Suprapubic skin (tissue), 4 donors: ENCODE data around the gene CLEC16A. TPM values are rescaled to one million over a fixed set of nuclear protein-coding genes. Genes with fewer than 3 reads are reported as not detected.

ENCODE experiments used
- DNase-seq, 2 donors: peaks; one replicate each; pipeline ENCODE4 v3.0.0-alpha.2; 2019; ENCODE audit warnings: low spot score in 2 of 2
- H3K27ac ChIP-seq: fragments of 200-600 bp; sonication (generic); one replicate; pipeline ENCODE4 v1.5.1; 2019
- H3K27me3 ChIP-seq: fragments of 200-600 bp; sonication (generic); one replicate; pipeline ENCODE4 v1.5.1; 2019
- H3K36me3 ChIP-seq: fragments of 200-600 bp; sonication (generic); one replicate; pipeline ENCODE4 v1.5.1; 2019
- H3K4me1 ChIP-seq: fragments of 200-600 bp; sonication (generic); one replicate; pipeline ENCODE4 v1.5.1; 2019
- H3K4me3 ChIP-seq: fragments of 200-600 bp; sonication (generic); one replicate; pipeline ENCODE4 v1.5.1; 2019; ENCODE audit warnings: mild to moderate bottlenecking
- H3K9me3 ChIP-seq: fragments of 200-600 bp; sonication (generic); one replicate; pipeline ENCODE4 v1.5.1; 2019
- EP300 ChIP-seq: sonication (generic); formaldehyde crosslinking; IDR thresholded peaks from one replicate; pipeline ENCODE4 v1.6.1; 2017; ENCODE audit warnings: antibody characterized with exemption
- POLR2A ChIP-seq, 2 donors: fragments of 450-650 bp; IDR thresholded peaks; one replicate each; pipeline ENCODE4 v1.6.1; 2017; ENCODE audit warnings: antibody characterized with exemption in 2 of 2, mild to moderate bottlenecking in 2 of 2, moderate library complexity in 2 of 2
- POLR2AphosphoS5 ChIP-seq, 3 donors: sonication (generic); formaldehyde crosslinking; IDR thresholded peaks; one replicate each; pipeline ENCODE4 v1.6.1; 2017; ENCODE audit warnings: antibody characterized with exemption in 3 of 3
- WGBS: methylation state at CpG from one replicate; pipeline ENCODE4 v1.1.5; 2018; 5-methylcytosine and 5-hydroxymethylcytosine counted together
- total RNA-seq, 4 donors: library from RNA; depleted of rRNA; stranded (reverse); fragments of >200 nt; gene quantifications; one replicate each; pipeline ENCODE4 v1.1.0, GENCODE V29; 2016
- TF ChIP-seq, protein P1 (sequence below), 2 donors: fragments of 200-600 bp in 1 of 2; fragments of 450-650 bp in 1 of 2; sonication (generic) in 1 of 2; IDR thresholded peaks; one replicate each; pipeline ENCODE4 v1.5.1; 2016 to 2019; ENCODE audit warnings: antibody characterized with exemption in 2 of 2, mild to moderate bottlenecking in 1 of 2, moderate library complexity in 1 of 2

Gene CLEC16A
- total RNA-seq, 4 donors from 2014 or later: 37.2 to 62.3 (median 39.0) TPM

DNA sequence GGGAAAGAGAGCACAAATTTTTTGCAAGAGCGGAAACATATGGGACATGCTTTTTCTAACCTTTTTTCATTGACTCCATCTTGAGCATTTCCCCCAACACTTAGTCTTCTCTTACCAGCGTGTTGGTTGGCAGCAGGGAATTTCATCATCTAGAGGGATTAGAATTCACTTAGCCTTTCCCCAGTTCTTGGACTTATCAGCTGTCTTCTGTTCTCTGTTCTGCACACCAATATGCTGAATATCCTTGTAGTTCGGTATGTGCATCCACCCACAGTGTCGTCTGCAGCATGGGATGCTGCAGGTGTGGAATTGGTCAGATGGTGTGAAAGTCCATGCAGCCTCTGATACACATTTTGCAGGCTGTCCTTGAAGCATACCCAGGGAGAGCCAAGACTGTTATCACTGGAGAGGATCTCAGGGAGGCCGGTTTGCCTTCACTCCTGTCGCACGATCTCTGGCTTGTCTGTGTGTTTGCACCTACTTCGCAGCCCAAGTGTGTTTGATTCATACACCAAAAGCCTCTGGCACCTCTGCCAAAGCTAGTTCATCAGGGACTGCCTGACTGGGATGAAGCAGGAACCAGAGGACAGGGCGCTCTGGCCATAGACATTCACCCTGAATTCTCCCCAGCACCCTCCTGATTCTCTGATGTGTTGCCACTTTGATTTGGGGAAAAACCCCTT is 218.4 kb downstream of the CLEC16A start:
- 94% methylated on average over 9 of the region's 9 CpGs for WGBS
- no peak for DNase-seq
- no peak for TF ChIP-seq EP300
- TF ChIP-seq, protein P1, sequence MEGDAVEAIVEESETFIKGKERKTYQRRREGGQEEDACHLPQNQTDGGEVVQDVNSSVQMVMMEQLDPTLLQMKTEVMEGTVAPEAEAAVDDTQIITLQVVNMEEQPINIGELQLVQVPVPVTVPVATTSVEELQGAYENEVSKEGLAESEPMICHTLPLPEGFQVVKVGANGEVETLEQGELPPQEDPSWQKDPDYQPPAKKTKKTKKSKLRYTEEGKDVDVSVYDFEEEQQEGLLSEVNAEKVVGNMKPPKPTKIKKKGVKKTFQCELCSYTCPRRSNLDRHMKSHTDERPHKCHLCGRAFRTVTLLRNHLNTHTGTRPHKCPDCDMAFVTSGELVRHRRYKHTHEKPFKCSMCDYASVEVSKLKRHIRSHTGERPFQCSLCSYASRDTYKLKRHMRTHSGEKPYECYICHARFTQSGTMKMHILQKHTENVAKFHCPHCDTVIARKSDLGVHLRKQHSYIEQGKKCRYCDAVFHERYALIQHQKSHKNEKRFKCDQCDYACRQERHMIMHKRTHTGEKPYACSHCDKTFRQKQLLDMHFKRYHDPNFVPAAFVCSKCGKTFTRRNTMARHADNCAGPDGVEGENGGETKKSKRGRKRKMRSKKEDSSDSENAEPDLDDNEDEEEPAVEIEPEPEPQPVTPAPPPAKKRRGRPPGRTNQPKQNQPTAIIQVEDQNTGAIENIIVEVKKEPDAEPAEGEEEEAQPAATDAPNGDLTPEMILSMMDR (IDR thresholded peaks at IDR 0.05): no peak
- TF ChIP-seq POLR2AphosphoS5 (IDR thresholded peaks at IDR 0.05): no peak
- Histone ChIP-seq H3K9me3 (no peaks in the 10 kb centered on the region), H3K4me3 (no peak overlapping the region), H3K36me3 (peaks cover 19% of the 10 kb centered on the region), H3K27ac (no peak overlapping the region), H3K27me3 (no peaks in the 10 kb centered on the region), H3K4me1 (no peaks in the 10 kb centered on the region)

GRCh38 chr16:11163761-11164261 is 219.4 kb downstream of the CLEC16A start:
- peaks cover 2% of the 10 kb centered on the region for H3K4me1 ChIP-seq
- no peaks in the 10 kb centered on the region for H3K27me3 ChIP-seq
- WGBS: 92% methylated on average over 15 of the region's 15 CpGs
- no peak for DNase-seq
- peaks cover 29% of the 10 kb centered on the region for H3K36me3 ChIP-seq
- H3K9me3 ChIP-seq: no peaks in the 10 kb centered on the region
- TF ChIP-seq, protein P1 (IDR thresholded peaks at IDR 0.05): no peak
- TF ChIP-seq POLR2A (IDR thresholded peaks at IDR 0.05) (no peak), POLR2AphosphoS5 (IDR thresholded peaks at IDR 0.05) (no peak), EP300 (no peak)
- H3K27ac ChIP-seq: no peak overlapping the region
- no peak overlapping the region for H3K4me3 ChIP-seq

- H3K36me3 ChIP-seq: peaks cover 29% of the 10 kb centered on the region
- no peak overlapping the region for H3K27ac ChIP-seq
- peaks cover 4% of the 10 kb centered on the region for H3K4me1 ChIP-seq
- H3K27me3 ChIP-seq: no peaks in the 10 kb centered on the region
- no peak overlapping the region for H3K4me3 ChIP-seq
- 93% methylated on average over 14 of the region's 14 CpGs for WGBS
- TF ChIP-seq, protein P1 (IDR thresholded peaks at IDR 0.05): no peak
- TF ChIP-seq EP300 (no peak), POLR2AphosphoS5 (IDR thresholded peaks at IDR 0.05) (no peak), POLR2A (IDR thresholded peaks at IDR 0.05) (no peak)
- H3K9me3 ChIP-seq: no peaks in the 10 kb centered on the region
- no peak for DNase-seq
Measured at GRCh38 chr16:11164482-11165270, 220.3 kb downstream of the CLEC16A start.

- TF ChIP-seq, protein P1 (IDR thresholded peaks at IDR 0.05): no peak
- TF ChIP-seq POLR2AphosphoS5 (IDR thresholded peaks at IDR 0.05): no peak
- no peak for TF ChIP-seq EP300
- no peak for TF ChIP-seq POLR2A (IDR thresholded peaks at IDR 0.05)
- Histone ChIP-seq H3K27ac (no peak overlapping the region), H3K36me3 (peaks cover 29% of the 10 kb centered on the region), H3K4me3 (no peak overlapping the region), H3K27me3 (no peaks in the 10 kb centered on the region), H3K9me3 (no peaks in the 10 kb centered on the region), H3K4me1 (peaks cover 4% of the 10 kb centered on the region)
- DNase-seq: no peak
- 93% methylated on average over 4 of the region's 4 CpGs for WGBS
Measured at GRCh38 chr16:11165349-11165748, 221.0 kb downstream of the CLEC16A start.
